Astrocyte (in vitro differentiated cells and primary cell): ENCODE data around the gene HYAL2. TPM values are rescaled to one million over a fixed set of nuclear protein-coding genes. Genes with fewer than 3 reads are reported as not detected.

Experiments used
- DNase-seq: peaks from one replicate; pipeline ENCODE4 v3.0.0-alpha.2; 2010; ENCODE audit warnings: low read depth
- FAIRE-seq: peaks from 2 replicates; lab custom pipeline; 2011; peaks lifted over from hg19 to GRCh38; lab: Jason Lieb, UNC
- H2AFZ ChIP-seq: 2 replicates; pipeline ENCODE4 v1.6.0; 2012; ENCODE audit warnings: low read depth, low read length, inconsistent platforms
- H3K27ac ChIP-seq: 2 replicates; pipeline ENCODE4 v1.5.1; 2011; ENCODE audit warnings: low read depth, low read length, inconsistent platforms
- H3K27me3 ChIP-seq: 2 replicates; pipeline ENCODE4 v1.6.0; 2011; ENCODE audit warnings: low read length, inconsistent platforms; ENCODE audit not compliant: insufficient read depth
- H3K36me3 ChIP-seq: 2 replicates; pipeline ENCODE4 v1.5.1; 2011; ENCODE audit warnings: low read length, inconsistent platforms; ENCODE audit not compliant: insufficient read depth
- H3K4me1 ChIP-seq: 2 replicates; pipeline ENCODE4 v1.5.1; 2011; ENCODE audit warnings: low read length, inconsistent platforms; ENCODE audit not compliant: insufficient read depth
- H3K4me2 ChIP-seq: 2 replicates; pipeline ENCODE4 v1.6.0; 2012; ENCODE audit warnings: low read length, inconsistent platforms
- H3K4me3 ChIP-seq: 2 replicates; pipeline ENCODE4 v1.5.1; 2011; ENCODE audit warnings: low read depth, mild to moderate bottlenecking, low read length, inconsistent platforms; ENCODE audit not compliant: insufficient read depth
- H3K79me2 ChIP-seq: 2 replicates; pipeline ENCODE4 v1.6.0; 2012; ENCODE audit warnings: mild to moderate bottlenecking, low read length, inconsistent platforms; ENCODE audit not compliant: insufficient read depth
- H3K9ac ChIP-seq: 2 replicates; pipeline ENCODE4 v1.6.0; 2012; ENCODE audit warnings: mild to moderate bottlenecking, low read length, inconsistent platforms
- H3K9me3 ChIP-seq: 2 replicates; pipeline ENCODE4 v1.5.1; 2012; ENCODE audit warnings: low read depth, mild to moderate bottlenecking, low read length, inconsistent platforms; ENCODE audit not compliant: insufficient read depth
- H4K20me1 ChIP-seq: 2 replicates; pipeline ENCODE4 v1.6.0; 2012; ENCODE audit warnings: low read length, inconsistent platforms; ENCODE audit not compliant: insufficient read depth
- H3K27ac Mint-ChIP-seq: one replicate; pipeline ENCODE4 v1.8.0; 2021; ENCODE audit warnings: mild to moderate bottlenecking, mixed read lengths; ENCODE audit not compliant: unreplicated experiment
- H3K27me3 Mint-ChIP-seq: one replicate; pipeline ENCODE4 v1.8.0; 2021; ENCODE audit warnings: low read depth, mixed read lengths; ENCODE audit not compliant: unreplicated experiment
- H3K36me3 Mint-ChIP-seq: one replicate; pipeline ENCODE4 v1.8.0; 2021; ENCODE audit warnings: low read depth, mixed read lengths; ENCODE audit not compliant: unreplicated experiment
- H3K4me1 Mint-ChIP-seq: one replicate; pipeline ENCODE4 v1.8.0; 2021; ENCODE audit warnings: low read depth, mixed read lengths; ENCODE audit not compliant: unreplicated experiment
- H3K4me3 Mint-ChIP-seq: one replicate; pipeline ENCODE4 v1.8.0; 2021; ENCODE audit warnings: mild to moderate bottlenecking, moderate library complexity, mixed read lengths; ENCODE audit not compliant: unreplicated experiment
- H3K9me3 Mint-ChIP-seq: one replicate; pipeline ENCODE4 v1.8.0; 2021; ENCODE audit warnings: mild to moderate bottlenecking, mixed read lengths; ENCODE audit not compliant: unreplicated experiment
- EZH2 ChIP-seq: IDR thresholded peaks from 2 replicates; pipeline ENCODE4 v1.6.1; 2012; ENCODE audit warnings: mild to moderate bottlenecking, low read length, inconsistent platforms; ENCODE audit not compliant: insufficient read depth
- total RNA-seq: library from RNA; stranded (reverse); gene quantifications from 2 replicates; pipeline ENCODE4 v1.2.1, GENCODE V29; 2021
- TF ChIP-seq, protein P1 (sequence below): IDR thresholded peaks from 2 replicates; pipeline ENCODE4 v1.5.1; 2011; ENCODE audit warnings: low read depth, mild to moderate bottlenecking, inconsistent platforms, low read length, moderate library complexity; ENCODE audit not compliant: insufficient read depth

Gene HYAL2
- total RNA-seq, 1 donor from 2014 or later = 42.9 TPM

DNA sequence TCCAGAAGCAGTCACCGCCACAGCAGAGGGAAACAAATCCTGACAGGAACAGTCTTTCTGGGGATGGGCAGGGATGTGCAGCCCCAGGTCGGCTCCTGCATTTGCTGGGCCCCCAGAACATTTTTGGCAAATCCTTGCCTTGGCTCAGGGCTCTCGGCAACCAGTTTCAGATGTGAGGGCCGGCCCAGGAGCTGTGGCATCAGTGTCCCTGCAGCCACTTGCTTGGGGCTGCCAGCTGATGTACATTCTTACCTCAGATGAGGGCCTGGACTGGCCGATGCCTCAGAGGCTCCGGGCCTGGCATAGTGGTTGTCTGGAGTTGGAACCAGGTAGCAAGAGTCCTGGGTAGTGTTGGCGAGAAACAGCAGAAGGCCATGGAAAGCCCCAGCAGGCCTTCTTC lies 32.3 kb upstream of the HYAL2 start:
- Histone ChIP-seq H3K9me3 (no peaks in the 10 kb centered on the region), H3K4me2 (no peak overlapping the region), H3K27me3 (no peaks in the 10 kb centered on the region), H3K9ac (no peak overlapping the region), H3K79me2 (peaks cover 84% of the 10 kb centered on the region), H3K27ac (no peak overlapping the region), H3K4me3 (no peak overlapping the region), H3K36me3 (peaks cover 8% of the 10 kb centered on the region), H4K20me1 (peaks cover 72% of the 10 kb centered on the region), H2AFZ (no peak overlapping the region), H3K4me1 (peaks cover 52% of the 10 kb centered on the region)
- Mint-ChIP-seq H3K9me3 (no peaks in the 10 kb centered on the region), H3K36me3 (peaks cover 13% of the 10 kb centered on the region), H3K4me1 (peaks cover 30% of the 10 kb centered on the region), H3K27me3 (no peaks in the 10 kb centered on the region), H3K4me3 (no peak overlapping the region), H3K27ac (no peak overlapping the region)
- no peak for TF ChIP-seq EZH2
- no peak for DNase-seq
- FAIRE-seq = no peak

DNA sequence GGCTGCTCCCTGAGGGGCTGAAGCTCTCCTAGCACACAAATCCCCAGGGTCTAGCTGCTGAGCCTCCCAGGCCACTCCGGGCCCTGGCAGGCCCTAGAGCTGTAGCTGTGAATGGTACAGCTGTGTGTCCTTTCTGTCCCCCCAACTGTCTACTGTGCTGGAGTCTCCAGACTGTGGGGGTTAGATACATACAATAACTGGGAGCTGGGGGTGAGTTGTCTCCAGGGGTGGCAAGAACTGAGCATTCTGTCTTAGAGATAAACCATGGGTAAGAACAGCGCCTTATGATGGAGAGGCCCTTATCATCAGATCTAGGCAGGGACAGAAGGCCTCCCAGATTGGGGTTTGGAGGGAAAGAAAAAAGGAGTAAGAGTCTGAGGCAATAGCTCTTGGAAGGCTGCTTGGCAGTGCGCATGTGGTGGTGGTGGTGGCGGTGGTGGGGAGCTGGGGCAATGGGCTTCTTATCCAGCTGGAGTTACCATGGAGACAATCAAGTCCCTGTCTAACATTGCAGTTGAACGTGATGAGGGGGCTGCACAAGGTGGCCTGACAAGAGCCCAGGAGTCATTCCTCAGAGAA lies 31.7 kb upstream of the HYAL2 start:
- peaks cover 88% of the 10 kb centered on the region for H3K79me2 ChIP-seq
- DNase-seq (no peak), FAIRE-seq (no peak)
- no peaks in the 10 kb centered on the region for H3K9me3 Mint-ChIP-seq
- H3K4me1 Mint-ChIP-seq = peaks cover 32% of the 10 kb centered on the region
- no peaks in the 10 kb centered on the region for H3K27me3 Mint-ChIP-seq
- H3K4me2 ChIP-seq = no peak overlapping the region
- H3K4me1 ChIP-seq = peaks cover 54% of the 10 kb centered on the region
- no peak overlapping the region for H3K4me3 Mint-ChIP-seq
- peaks cover 13% of the 10 kb centered on the region for H3K36me3 Mint-ChIP-seq
- H2AFZ ChIP-seq = no peak overlapping the region
- no peak overlapping the region for H3K4me3 ChIP-seq
- peaks cover 72% of the 10 kb centered on the region for H4K20me1 ChIP-seq
- H3K9me3 ChIP-seq = no peaks in the 10 kb centered on the region
- TF ChIP-seq, protein P1, sequence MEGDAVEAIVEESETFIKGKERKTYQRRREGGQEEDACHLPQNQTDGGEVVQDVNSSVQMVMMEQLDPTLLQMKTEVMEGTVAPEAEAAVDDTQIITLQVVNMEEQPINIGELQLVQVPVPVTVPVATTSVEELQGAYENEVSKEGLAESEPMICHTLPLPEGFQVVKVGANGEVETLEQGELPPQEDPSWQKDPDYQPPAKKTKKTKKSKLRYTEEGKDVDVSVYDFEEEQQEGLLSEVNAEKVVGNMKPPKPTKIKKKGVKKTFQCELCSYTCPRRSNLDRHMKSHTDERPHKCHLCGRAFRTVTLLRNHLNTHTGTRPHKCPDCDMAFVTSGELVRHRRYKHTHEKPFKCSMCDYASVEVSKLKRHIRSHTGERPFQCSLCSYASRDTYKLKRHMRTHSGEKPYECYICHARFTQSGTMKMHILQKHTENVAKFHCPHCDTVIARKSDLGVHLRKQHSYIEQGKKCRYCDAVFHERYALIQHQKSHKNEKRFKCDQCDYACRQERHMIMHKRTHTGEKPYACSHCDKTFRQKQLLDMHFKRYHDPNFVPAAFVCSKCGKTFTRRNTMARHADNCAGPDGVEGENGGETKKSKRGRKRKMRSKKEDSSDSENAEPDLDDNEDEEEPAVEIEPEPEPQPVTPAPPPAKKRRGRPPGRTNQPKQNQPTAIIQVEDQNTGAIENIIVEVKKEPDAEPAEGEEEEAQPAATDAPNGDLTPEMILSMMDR = no peak
- TF ChIP-seq EZH2 = no peak
- H3K27me3 ChIP-seq = no peaks in the 10 kb centered on the region
- peaks cover 8% of the 10 kb centered on the region for H3K36me3 ChIP-seq
- no peak overlapping the region for H3K27ac Mint-ChIP-seq
- H3K9ac ChIP-seq = no peak overlapping the region
- H3K27ac ChIP-seq = no peak overlapping the region

DNA sequence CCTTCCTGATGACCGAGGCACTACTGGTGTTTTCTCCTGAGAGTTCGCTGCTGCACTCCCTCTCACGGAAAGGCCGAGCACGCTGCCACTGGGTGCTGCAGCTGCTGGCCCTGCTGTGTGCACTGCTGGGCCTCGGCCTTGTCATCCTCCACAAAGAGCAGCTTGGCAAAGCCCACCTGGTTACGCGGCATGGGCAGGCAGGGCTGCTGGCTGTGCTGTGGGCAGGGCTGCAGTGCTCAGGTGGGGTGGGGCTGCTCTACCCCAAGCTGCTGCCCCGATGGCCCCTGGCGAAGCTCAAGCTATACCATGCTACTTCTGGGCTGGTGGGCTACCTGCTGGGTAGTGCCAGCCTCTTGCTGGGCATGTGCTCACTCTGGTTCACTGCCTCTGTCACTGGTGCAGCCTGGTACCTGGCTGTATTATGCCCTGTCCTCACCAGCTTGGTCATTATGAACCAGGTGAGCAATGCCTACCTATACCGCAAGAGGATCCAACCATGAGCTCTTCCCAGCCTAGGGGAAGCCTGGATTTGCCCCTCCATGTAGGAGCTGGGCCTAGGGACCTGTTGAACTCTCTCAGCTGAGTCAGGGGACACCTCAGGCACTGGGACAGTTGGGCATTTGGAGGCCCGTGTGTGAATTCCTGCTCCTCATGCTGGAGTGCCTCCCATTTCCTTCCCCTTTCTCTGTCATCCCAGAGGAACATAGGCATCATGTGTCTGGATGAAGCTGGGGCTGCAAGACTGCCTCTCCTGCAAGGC lies 30.9 kb upstream of the HYAL2 start:
- Histone ChIP-seq H3K9me3 (no peaks in the 10 kb centered on the region), H2AFZ (no peak overlapping the region), H3K36me3 (peaks cover 10% of the 10 kb centered on the region), H3K4me1 (peaks cover 51% of the 10 kb centered on the region), H3K27ac (no peak overlapping the region), H3K27me3 (no peaks in the 10 kb centered on the region), H3K79me2 (peaks cover 87% of the 10 kb centered on the region), H3K4me3 (no peak overlapping the region), H3K4me2 (no peak overlapping the region), H3K9ac (no peak overlapping the region), H4K20me1 (peaks cover 69% of the 10 kb centered on the region)
- Mint-ChIP-seq H3K4me1 (peaks cover 31% of the 10 kb centered on the region), H3K27me3 (no peaks in the 10 kb centered on the region), H3K9me3 (no peaks in the 10 kb centered on the region), H3K27ac (no peak overlapping the region), H3K4me3 (no peak overlapping the region), H3K36me3 (peaks cover 13% of the 10 kb centered on the region)
- no peak for FAIRE-seq
- DNase-seq = no peak
- TF ChIP-seq, protein P1 = no peak
- no peak for TF ChIP-seq EZH2
